IMR-90 (cell line): Measurements from ENCODE around the gene BRAT1.

Experiments used
- BHLHE40 ChIP-seq: fragments of 150-350 bp; IDR thresholded peaks from 2 replicates; pipeline ENCODE4 v1.6.1; 2016; ENCODE audit warnings: mild to moderate bottlenecking, low read depth, low read length
- CEBPB ChIP-seq: IDR thresholded peaks from 2 replicates; pipeline ENCODE4 v1.6.1; 2012; ENCODE audit warnings: low read depth, low read length, improper control_type of control experiment
- CHD1 ChIP-seq: IDR thresholded peaks from 2 replicates; pipeline ENCODE4 v1.6.1; 2012; ENCODE audit warnings: low read depth, low read length, improper control_type of control experiment
- MAFK ChIP-seq: IDR thresholded peaks from 2 replicates; pipeline ENCODE4 v1.6.1; 2012; ENCODE audit warnings: low read depth, low read length, improper control_type of control experiment
- MAZ ChIP-seq: IDR thresholded peaks from 2 replicates; pipeline ENCODE4 v1.6.1; 2012; ENCODE audit warnings: low read depth, mild to moderate bottlenecking, low read length, improper control_type of control experiment, moderate library complexity, borderline replicate concordance
- NFE2L2 ChIP-seq: fragments of 150-350 bp; IDR thresholded peaks from 2 replicates; pipeline ENCODE4 v1.6.1; 2016; ENCODE audit warnings: low read depth, mild to moderate bottlenecking, low read length
- POLR2A ChIP-seq: IDR thresholded peaks from 2 replicates; pipeline ENCODE4 v1.6.1; 2012; ENCODE audit warnings: mild to moderate bottlenecking, low read depth, low read length
- RAD21 ChIP-seq: IDR thresholded peaks from 2 replicates; pipeline ENCODE4 v1.6.1; 2012; ENCODE audit warnings: low read length, improper control_type of control experiment
- SMC3 ChIP-seq: fragments of 150-350 bp; IDR thresholded peaks from 2 replicates; pipeline ENCODE4 v1.6.1; 2016; ENCODE audit warnings: low read depth, mild to moderate bottlenecking, antibody characterized with exemption, low read length, moderate library complexity
- TF ChIP-seq, protein P1 (sequence below): conservative IDR thresholded peaks from 2 replicates; pipeline ENCODE4 v1.5.1; 2012; ENCODE audit warnings: mild to moderate bottlenecking, low read depth, low read length, improper control_type of control experiment
- TF ChIP-seq, protein P2 (sequence below): fragments of 150-350 bp; IDR thresholded peaks from 2 replicates; pipeline ENCODE4 v1.6.1; 2016; ENCODE audit warnings: low read depth, mild to moderate bottlenecking, low read length, moderate library complexity, borderline replicate concordance
- TF ChIP-seq, protein P3 (sequence below): fragments of 150-350 bp; IDR thresholded peaks from 2 replicates; pipeline ENCODE4 v1.6.1; 2017; ENCODE audit warnings: mild to moderate bottlenecking, antibody characterized with exemption, low read length, low read depth

DNA sequence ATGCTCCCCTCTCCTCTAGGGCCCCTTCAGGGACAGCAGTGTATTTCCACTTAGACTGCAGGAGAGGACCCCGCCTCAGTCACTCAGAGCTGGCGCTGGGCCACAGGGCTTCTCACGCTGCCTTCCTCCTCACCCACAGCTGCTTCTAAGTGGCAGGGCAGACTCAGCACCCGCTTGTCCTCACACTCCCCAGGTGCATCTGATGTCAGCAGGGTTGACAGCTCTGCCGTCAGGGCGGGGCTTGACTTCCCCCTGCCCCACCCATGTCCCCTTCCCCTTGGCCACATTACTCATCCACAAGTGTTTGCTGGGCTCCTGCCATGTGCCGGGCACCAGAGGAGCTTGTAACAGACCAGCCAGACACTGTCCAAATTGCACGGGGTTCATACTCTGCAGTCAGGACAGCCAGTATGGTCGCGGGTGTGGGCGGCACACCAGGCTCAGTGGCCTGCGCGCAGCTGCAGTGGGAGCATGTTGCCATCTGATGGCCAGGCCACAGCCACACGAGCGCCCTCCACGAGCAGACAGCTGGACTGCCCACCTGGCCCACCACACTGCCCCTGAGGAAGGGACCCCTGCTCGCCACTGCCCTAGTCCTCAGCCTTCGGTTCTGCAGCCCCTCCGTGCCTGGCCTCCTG, 47.2 kb upstream of the BRAT1 start:
- TF ChIP-seq, protein P1, sequence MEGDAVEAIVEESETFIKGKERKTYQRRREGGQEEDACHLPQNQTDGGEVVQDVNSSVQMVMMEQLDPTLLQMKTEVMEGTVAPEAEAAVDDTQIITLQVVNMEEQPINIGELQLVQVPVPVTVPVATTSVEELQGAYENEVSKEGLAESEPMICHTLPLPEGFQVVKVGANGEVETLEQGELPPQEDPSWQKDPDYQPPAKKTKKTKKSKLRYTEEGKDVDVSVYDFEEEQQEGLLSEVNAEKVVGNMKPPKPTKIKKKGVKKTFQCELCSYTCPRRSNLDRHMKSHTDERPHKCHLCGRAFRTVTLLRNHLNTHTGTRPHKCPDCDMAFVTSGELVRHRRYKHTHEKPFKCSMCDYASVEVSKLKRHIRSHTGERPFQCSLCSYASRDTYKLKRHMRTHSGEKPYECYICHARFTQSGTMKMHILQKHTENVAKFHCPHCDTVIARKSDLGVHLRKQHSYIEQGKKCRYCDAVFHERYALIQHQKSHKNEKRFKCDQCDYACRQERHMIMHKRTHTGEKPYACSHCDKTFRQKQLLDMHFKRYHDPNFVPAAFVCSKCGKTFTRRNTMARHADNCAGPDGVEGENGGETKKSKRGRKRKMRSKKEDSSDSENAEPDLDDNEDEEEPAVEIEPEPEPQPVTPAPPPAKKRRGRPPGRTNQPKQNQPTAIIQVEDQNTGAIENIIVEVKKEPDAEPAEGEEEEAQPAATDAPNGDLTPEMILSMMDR = no peak
- TF ChIP-seq POLR2A (no peak), CEBPB (no peak), NFE2L2 (no peak), SMC3 (no peak), MAZ (no peak), RAD21 (no peak), MAFK (no peak), CHD1 (no peak), BHLHE40 (no peak)
- TF ChIP-seq, protein P2, sequence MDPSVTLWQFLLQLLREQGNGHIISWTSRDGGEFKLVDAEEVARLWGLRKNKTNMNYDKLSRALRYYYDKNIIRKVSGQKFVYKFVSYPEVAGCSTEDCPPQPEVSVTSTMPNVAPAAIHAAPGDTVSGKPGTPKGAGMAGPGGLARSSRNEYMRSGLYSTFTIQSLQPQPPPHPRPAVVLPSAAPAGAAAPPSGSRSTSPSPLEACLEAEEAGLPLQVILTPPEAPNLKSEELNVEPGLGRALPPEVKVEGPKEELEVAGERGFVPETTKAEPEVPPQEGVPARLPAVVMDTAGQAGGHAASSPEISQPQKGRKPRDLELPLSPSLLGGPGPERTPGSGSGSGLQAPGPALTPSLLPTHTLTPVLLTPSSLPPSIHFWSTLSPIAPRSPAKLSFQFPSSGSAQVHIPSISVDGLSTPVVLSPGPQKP = no peak
- TF ChIP-seq, protein P3, sequence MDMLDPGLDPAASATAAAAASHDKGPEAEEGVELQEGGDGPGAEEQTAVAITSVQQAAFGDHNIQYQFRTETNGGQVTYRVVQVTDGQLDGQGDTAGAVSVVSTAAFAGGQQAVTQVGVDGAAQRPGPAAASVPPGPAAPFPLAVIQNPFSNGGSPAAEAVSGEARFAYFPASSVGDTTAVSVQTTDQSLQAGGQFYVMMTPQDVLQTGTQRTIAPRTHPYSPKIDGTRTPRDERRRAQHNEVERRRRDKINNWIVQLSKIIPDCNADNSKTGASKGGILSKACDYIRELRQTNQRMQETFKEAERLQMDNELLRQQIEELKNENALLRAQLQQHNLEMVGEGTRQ = no peak
